GM21360 (cell line): Measurements from ENCODE around the gene ARHGAP10.

Source experiments
- ATAC-seq: cut with Tn5 transposase; IDR thresholded peaks from one replicate; pipeline ENCODE4 v1.9.1; 2021; ENCODE audit warnings: mild to moderate bottlenecking, moderate library complexity; ENCODE audit not compliant: unreplicated experiment

ARHGAP10 gene

GRCh38 chr4:147731580-147732517 lies at the start of gene ARHGAP10:
TSS of gene ARHGAP10 (plus strand) at chr4:147732088. CDS start at chr4:147732302, 214 bp downstream.
- ATAC-seq: peak; percentile 50

GRCh38 chr4:147682755-147683154 lies 49.1 kb upstream of the ARHGAP10 start:
- ATAC-seq: no peak

- ATAC-seq: no peak
Measured at GRCh38 chr4:147683188-147683591, 48.7 kb upstream of the ARHGAP10 start.

- peak; percentile 98 for ATAC-seq
Measured at GRCh38 chr4:147683717-147684700, 47.9 kb upstream of the ARHGAP10 start, which contains the start of gene PRMT9. TSS of gene PRMT9 (minus strand) at chr4:147684163. CDS start at chr4:147683987, 176 bp downstream.

GRCh38 chr4:147689067-147689466 lies 42.8 kb upstream of the ARHGAP10 start:
- ATAC-seq: no peak

- no peak for ATAC-seq
Measured at GRCh38 chr4:147691820-147692219, 40.1 kb upstream of the ARHGAP10 start.

- no peak for ATAC-seq
Measured at GRCh38 chr4:147693218-147693617, 38.7 kb upstream of the ARHGAP10 start.

- no peak for ATAC-seq
Measured at GRCh38 chr4:147696866-147697265, 35.0 kb upstream of the ARHGAP10 start.

GRCh38 chr4:147704846-147705245 lies 27.0 kb upstream of the ARHGAP10 start:
- no peak for ATAC-seq

- ATAC-seq: peak; percentile 49
Measured at GRCh38 chr4:147707892-147708672, 23.8 kb upstream of the ARHGAP10 start.

GRCh38 chr4:147709999-147710398 lies 21.9 kb upstream of the ARHGAP10 start:
- no peak for ATAC-seq

- ATAC-seq: no peak
Measured at GRCh38 chr4:147714575-147715401, 17.1 kb upstream of the ARHGAP10 start.

- ATAC-seq: peak; percentile 85
Measured at GRCh38 chr4:147717878-147718277, 14.0 kb upstream of the ARHGAP10 start.

- no peak for ATAC-seq
Measured at GRCh38 chr4:147723326-147723725, 8.6 kb upstream of the ARHGAP10 start.

- no peak for ATAC-seq
Measured at GRCh38 chr4:147724468-147725201, 7.3 kb upstream of the ARHGAP10 start.

GRCh38 chr4:147725673-147726072 lies 6.2 kb upstream of the ARHGAP10 start:
- ATAC-seq: no peak

- no peak for ATAC-seq
Measured at GRCh38 chr4:147727476-147728028, 4.3 kb upstream of the ARHGAP10 start.

- no peak for ATAC-seq
Measured at GRCh38 chr4:147730333-147730732, 1.6 kb upstream of the ARHGAP10 start.
